ENCODE measurements around the gene GAGE10.

Gene GAGE10

GRCh38 chrX:49303346-49303745, at the start of gene GAGE10:
Gene GAGE10, plus strand, starts transcription at chrX:49303646. Its CDS starts 1,214 bp downstream, at chrX:49304860.
- DNase-seq = no peak

GRCh38 chrX:49254639-49255038, 48.8 kb upstream of the GAGE10 start:
- DNase-seq = no peak

- DNase-seq = no peak
Measured at GRCh38 chrX:49256268-49256995, 47.0 kb upstream of the GAGE10 start.

GRCh38 chrX:49257074-49257790, 46.2 kb upstream of the GAGE10 start:
- DNase-seq = no peak

GRCh38 chrX:49257846-49258748, 45.3 kb upstream of the GAGE10 start:
- DNase-seq = no peak

GRCh38 chrX:49258749-49259124, 44.7 kb upstream of the GAGE10 start:
- DNase-seq = no peak

GRCh38 chrX:49260221-49260985, 43.0 kb upstream of the GAGE10 start:
- DNase-seq = no peak

GRCh38 chrX:49262603-49263002, 40.8 kb upstream of the GAGE10 start:
- no peak for DNase-seq

- no peak for DNase-seq
Measured at GRCh38 chrX:49263631-49264030, 39.8 kb upstream of the GAGE10 start.

- DNase-seq = no peak
Measured at GRCh38 chrX:49264460-49264859, 39.0 kb upstream of the GAGE10 start, which contains the start of gene FOXP3. Gene FOXP3, minus strand, starts transcription at chrX:49264710. Its CDS starts 6,205 bp downstream, at chrX:49258505.

- no peak for DNase-seq
Measured at GRCh38 chrX:49266523-49267445, 36.7 kb upstream of the GAGE10 start.

- DNase-seq = no peak
Measured at GRCh38 chrX:49268702-49269009, 34.8 kb upstream of the GAGE10 start.

GRCh38 chrX:49269010-49269766, 34.3 kb upstream of the GAGE10 start:
- peak; percentile 94 for DNase-seq

GRCh38 chrX:49269767-49270248, 33.6 kb upstream of the GAGE10 start, which contains the start of gene PPP1R3F:
Gene PPP1R3F, plus strand, starts transcription at chrX:49269793. Its CDS starts 77 bp downstream, at chrX:49269870.
- DNase-seq = no peak

GRCh38 chrX:49270249-49270921, 33.1 kb upstream of the GAGE10 start:
- no peak for DNase-seq

- DNase-seq = no peak
Measured at GRCh38 chrX:49271341-49271740, 32.1 kb upstream of the GAGE10 start.

- no peak for DNase-seq
Measured at GRCh38 chrX:49272421-49272820, 31.0 kb upstream of the GAGE10 start.

- DNase-seq = no peak
Measured at GRCh38 chrX:49273181-49273727, 30.2 kb upstream of the GAGE10 start.

GRCh38 chrX:49276207-49276606, 27.2 kb upstream of the GAGE10 start:
- DNase-seq = no peak

All from NCI-H748 treated with DMSO at 0.1 percent for 48 hours (cell line).